Activated B cell treated with CpG ODN at 0.5 μM for 24 hours (primary cell): ENCODE data around the gene FCN2. TPM values are rescaled to one million over a fixed set of nuclear protein-coding genes. Genes with fewer than 3 reads are reported as not detected.

ENCODE experiments used
- ATAC-seq: fragments of 200-7000 bp; cut with Tn5 transposase; one replicate; pipeline ENCODE4 v1.10.0; 2021; ENCODE audit warnings: low read depth, mild to moderate bottlenecking, moderate library complexity
- CTCF ChIA-PET: fragments of 350-600 bp; sonication (Branson Sonifier 250); formaldehyde crosslinking; loops from one replicate; lab custom pipeline; 2021; ENCODE audit warnings: antibody characterized with exemption; lab: Charles Lee
- POLR2A ChIA-PET: fragments of 350-600 bp; sonication (Branson Sonifier 250); formaldehyde crosslinking; loops from one replicate; lab custom pipeline; 2021; ENCODE audit warnings: antibody characterized with exemption; lab: Charles Lee
- DNase-seq: peaks from one replicate; pipeline ENCODE4 v3.0.0; 2022
- H3K27ac Mint-ChIP-seq: one replicate; pipeline ENCODE4 v1.8.0; 2020; ENCODE audit warnings: mixed read lengths
- H3K27me3 Mint-ChIP-seq: one replicate; pipeline ENCODE4 v1.8.0; 2021; ENCODE audit warnings: mixed read lengths
- H3K36me3 Mint-ChIP-seq: one replicate; pipeline ENCODE4 v1.8.0; 2021; ENCODE audit warnings: low read depth, mixed read lengths
- H3K4me1 Mint-ChIP-seq: one replicate; pipeline ENCODE4 v1.8.0; 2021; ENCODE audit warnings: mixed read lengths
- H3K4me3 Mint-ChIP-seq: one replicate; pipeline ENCODE4 v1.8.0; 2020; ENCODE audit warnings: mild to moderate bottlenecking, mixed read lengths
- H3K9me3 Mint-ChIP-seq: one replicate; pipeline ENCODE4 v1.8.0; 2020; ENCODE audit warnings: mixed read lengths
- intact Hi-C: fragments of 100-400 bp; cut with micrococcal nuclease; formaldehyde crosslinking; loops from one replicate; pipeline ENCODE4 v1.15.1; 2024
- total RNA-seq: library from RNA; stranded (reverse); gene quantifications from 2 replicates; pipeline ENCODE4 v1.2.3, GENCODE V29; 2022
- TF ChIP-seq, protein P1 (sequence below): fragments of 200-600 bp; IDR thresholded peaks from one replicate; pipeline ENCODE4 v1.8.0; 2022; ENCODE audit warnings: antibody characterized with exemption, mild to moderate bottlenecking

The FCN2 gene
- total RNA-seq, 1 donor from 2014 or later, result not detected

DNA sequence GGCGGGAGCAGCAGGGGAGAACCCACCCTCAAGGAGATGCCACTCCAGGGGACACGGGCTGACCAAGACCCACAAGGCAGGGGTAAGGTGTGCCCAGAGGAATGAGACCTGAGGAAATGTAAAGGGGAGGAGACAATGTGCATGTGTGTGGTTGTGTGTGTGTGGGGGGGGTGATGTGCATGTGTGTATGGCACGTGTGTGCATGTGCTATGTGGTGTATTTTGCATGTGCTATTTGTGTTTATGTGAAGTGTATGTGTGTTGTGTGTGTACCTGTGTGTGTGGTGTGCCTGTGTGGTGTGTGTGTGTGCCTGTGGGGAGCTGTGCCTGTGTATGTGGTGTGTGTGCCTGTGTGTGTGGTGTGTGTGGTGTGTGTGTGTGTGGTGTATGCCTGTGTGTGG lies 33.5 kb upstream of the FCN2 start:
- DNase-seq, result no peak
- intact Hi-C loops, result no loop called here
- TF ChIP-seq, protein P1, sequence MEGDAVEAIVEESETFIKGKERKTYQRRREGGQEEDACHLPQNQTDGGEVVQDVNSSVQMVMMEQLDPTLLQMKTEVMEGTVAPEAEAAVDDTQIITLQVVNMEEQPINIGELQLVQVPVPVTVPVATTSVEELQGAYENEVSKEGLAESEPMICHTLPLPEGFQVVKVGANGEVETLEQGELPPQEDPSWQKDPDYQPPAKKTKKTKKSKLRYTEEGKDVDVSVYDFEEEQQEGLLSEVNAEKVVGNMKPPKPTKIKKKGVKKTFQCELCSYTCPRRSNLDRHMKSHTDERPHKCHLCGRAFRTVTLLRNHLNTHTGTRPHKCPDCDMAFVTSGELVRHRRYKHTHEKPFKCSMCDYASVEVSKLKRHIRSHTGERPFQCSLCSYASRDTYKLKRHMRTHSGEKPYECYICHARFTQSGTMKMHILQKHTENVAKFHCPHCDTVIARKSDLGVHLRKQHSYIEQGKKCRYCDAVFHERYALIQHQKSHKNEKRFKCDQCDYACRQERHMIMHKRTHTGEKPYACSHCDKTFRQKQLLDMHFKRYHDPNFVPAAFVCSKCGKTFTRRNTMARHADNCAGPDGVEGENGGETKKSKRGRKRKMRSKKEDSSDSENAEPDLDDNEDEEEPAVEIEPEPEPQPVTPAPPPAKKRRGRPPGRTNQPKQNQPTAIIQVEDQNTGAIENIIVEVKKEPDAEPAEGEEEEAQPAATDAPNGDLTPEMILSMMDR, result no peak
- Mint-ChIP-seq H3K4me1 (no peaks in the 10 kb centered on the region), H3K27me3 (no peaks in the 10 kb centered on the region), H3K9me3 (no peaks in the 10 kb centered on the region), H3K27ac (no peak overlapping the region), H3K36me3 (no peaks in the 10 kb centered on the region), H3K4me3 (no peak overlapping the region)
- no peak for ATAC-seq
- ChIA-PET POLR2A (no interaction called here), CTCF (no interaction called here)

- POLR2A ChIA-PET, result no interaction called here
- intact Hi-C loops, result no loop called here
- Mint-ChIP-seq H3K36me3 (no peaks in the 10 kb centered on the region), H3K27ac (no peak overlapping the region), H3K9me3 (no peaks in the 10 kb centered on the region), H3K4me1 (no peaks in the 10 kb centered on the region), H3K27me3 (no peaks in the 10 kb centered on the region), H3K4me3 (no peak overlapping the region)
- DNase-seq (no peak), ATAC-seq (no peak)
- CTCF ChIA-PET, result no interaction called here
- TF ChIP-seq, protein P1, result no peak
Measured at GRCh38 chr9:134847752-134848432, 32.7 kb upstream of the FCN2 start.

- no peak overlapping the region for H3K27ac Mint-ChIP-seq
- H3K36me3 Mint-ChIP-seq, result no peaks in the 10 kb centered on the region
- intact Hi-C loops, result no loop called here
- DNase-seq (no peak), ATAC-seq (no peak)
- no peaks in the 10 kb centered on the region for H3K4me1 Mint-ChIP-seq
- H3K9me3 Mint-ChIP-seq, result no peaks in the 10 kb centered on the region
- no peaks in the 10 kb centered on the region for H3K27me3 Mint-ChIP-seq
- H3K4me3 Mint-ChIP-seq, result no peak overlapping the region
- TF ChIP-seq, protein P1, result no peak
- ChIA-PET CTCF (no interaction called here), POLR2A (no interaction called here)
Measured at GRCh38 chr9:134848504-134848903, 32.1 kb upstream of the FCN2 start.

- Mint-ChIP-seq H3K36me3 (no peaks in the 10 kb centered on the region), H3K4me3 (no peak overlapping the region), H3K27me3 (peaks cover 2% of the 10 kb centered on the region), H3K27ac (no peak overlapping the region), H3K4me1 (no peaks in the 10 kb centered on the region), H3K9me3 (no peaks in the 10 kb centered on the region)
- TF ChIP-seq, protein P1, result no peak
- ChIA-PET CTCF (no interaction called here), POLR2A (no interaction called here)
- intact Hi-C loops, result no loop called here
- ATAC-seq (no peak), DNase-seq (no peak)
Measured at GRCh38 chr9:134850611-134851010, 30.0 kb upstream of the FCN2 start.

- no peaks in the 10 kb centered on the region for H3K4me1 Mint-ChIP-seq
- ChIA-PET POLR2A (no interaction called here), CTCF (no interaction called here)
- H3K4me3 Mint-ChIP-seq, result no peak overlapping the region
- intact Hi-C loops, result no loop called here
- no peaks in the 10 kb centered on the region for H3K9me3 Mint-ChIP-seq
- DNase-seq (no peak), ATAC-seq (no peak)
- H3K27ac Mint-ChIP-seq, result no peak overlapping the region
- H3K36me3 Mint-ChIP-seq, result no peaks in the 10 kb centered on the region
- TF ChIP-seq, protein P1, result no peak
- H3K27me3 Mint-ChIP-seq, result peaks cover 5% of the 10 kb centered on the region
Measured at GRCh38 chr9:134851020-134851419, 29.6 kb upstream of the FCN2 start.
